ENCODE measurements around the gene FOXO1. TPM values are rescaled to one million over a fixed set of nuclear protein-coding genes. Genes with fewer than 3 reads are reported as not detected.

The FOXO1 gene
- total RNA-seq, 1 experiment from 2014 or later = 37.7 TPM

- no peak for TF ChIP-seq CTCF (IDR thresholded peaks at IDR 0.05; ENCODE audit: unreplicated experiment)
- Mint-ChIP-seq H3K27ac (ENCODE audit: low read depth, unreplicated experiment) (no peak overlapping the region), H3K27me3 (ENCODE audit: insufficient read depth, unreplicated experiment) (no peaks in the 10 kb centered on the region), H3K36me3 (ENCODE audit: insufficient read depth, unreplicated experiment) (peaks cover 6% of the 10 kb centered on the region), H3K9me3 (ENCODE audit: unreplicated experiment) (no peaks in the 10 kb centered on the region), H3K4me3 (ENCODE audit: unreplicated experiment) (no peak overlapping the region), H3K4me1 (ENCODE audit: insufficient read depth, unreplicated experiment) (no peaks in the 10 kb centered on the region)
- DNase-seq (ENCODE audit: unreplicated experiment) = no peak
- BruUV-seq (replicated peaks) = no TSS peak
- intact Hi-C loops (cut with micrococcal nuclease) = no loop called here
- CTCF ChIA-PET = interaction anchor here (0.6 to 1.0 kb wide), 4 partner anchors 12 to 1082 kb away, joined by 3 to 5 read pairs (median 4); no protein-coding TSS in a partner anchor
- POLR2A ChIA-PET = interaction anchor here (0.6 to 0.7 kb wide), 2 partner anchors 1027 to 1552 kb away, joined by 4 to 5 read pairs; no protein-coding TSS in a partner anchor
Observed at GRCh38 chr13:40694426-40694825, 28.0 kb upstream of the FOXO1 start.

GRCh38 chr13:40692946-40693345, 26.5 kb upstream of the FOXO1 start:
- CTCF ChIA-PET = interaction anchor here (0.7 to 1.0 kb wide), 2 partner anchors 11 to 30 kb away, joined by 3 read pairs; no protein-coding TSS in a partner anchor
- Mint-ChIP-seq H3K9me3 (ENCODE audit: unreplicated experiment) (no peaks in the 10 kb centered on the region), H3K27me3 (ENCODE audit: insufficient read depth, unreplicated experiment) (no peaks in the 10 kb centered on the region), H3K4me3 (ENCODE audit: unreplicated experiment) (no peak overlapping the region), H3K4me1 (ENCODE audit: insufficient read depth, unreplicated experiment) (no peaks in the 10 kb centered on the region), H3K36me3 (ENCODE audit: insufficient read depth, unreplicated experiment) (peaks cover 6% of the 10 kb centered on the region), H3K27ac (ENCODE audit: low read depth, unreplicated experiment) (no peak overlapping the region)
- no TSS peak for BruUV-seq (replicated peaks)
- DNase-seq (ENCODE audit: unreplicated experiment) = peak; percentile 21
- TF ChIP-seq CTCF (IDR thresholded peaks at IDR 0.05; ENCODE audit: unreplicated experiment) = no peak
- POLR2A ChIA-PET = interaction anchor here (0.6 to 0.8 kb wide), 2 partner anchors 751 to 836 kb away, joined by 3 read pairs; no protein-coding TSS in a partner anchor
- intact Hi-C loops (cut with micrococcal nuclease) = no loop called here

- no peaks in the 10 kb centered on the region for H3K27me3 Mint-ChIP-seq (ENCODE audit: insufficient read depth, unreplicated experiment)
- no peak for TF ChIP-seq CTCF (IDR thresholded peaks at IDR 0.05; ENCODE audit: unreplicated experiment)
- no TSS peak for BruUV-seq (replicated peaks)
Observed at GRCh38 chr13:40688781-40689180, 22.3 kb upstream of the FOXO1 start.

GRCh38 chr13:40682449-40683240, 16.2 kb upstream of the FOXO1 start:
- peak; percentile 25 for DNase-seq (ENCODE audit: unreplicated experiment)
- ChIA-PET POLR2A (interaction anchor here (0.6 to 1.4 kb wide), 7 partner anchors 10 to 1645 kb away, joined by 3 to 10 read pairs (median 3); no protein-coding TSS in a partner anchor), CTCF (interaction anchor here (0.6 to 5.0 kb wide), 38 partner anchors 10 to 997 kb away, joined by 3 to 84 read pairs (median 4); no protein-coding TSS in a partner anchor)
- no TSS peak for BruUV-seq (replicated peaks)
- H3K4me3 Mint-ChIP-seq (ENCODE audit: unreplicated experiment) = no peak overlapping the region
- peak; percentile 49 for TF ChIP-seq CTCF (IDR thresholded peaks at IDR 0.05; ENCODE audit: unreplicated experiment)
- H3K4me1 Mint-ChIP-seq (ENCODE audit: insufficient read depth, unreplicated experiment) = peaks cover 14% of the 10 kb centered on the region
- intact Hi-C loops (cut with micrococcal nuclease) = loop anchor here (2.0 to 5.0 kb wide), 5 partner anchors 615 to 998 kb away; no protein-coding TSS in a partner anchor
- no peaks in the 10 kb centered on the region for H3K27me3 Mint-ChIP-seq (ENCODE audit: insufficient read depth, unreplicated experiment)
- H3K9me3 Mint-ChIP-seq (ENCODE audit: unreplicated experiment) = no peaks in the 10 kb centered on the region
- H3K36me3 Mint-ChIP-seq (ENCODE audit: insufficient read depth, unreplicated experiment) = no peaks in the 10 kb centered on the region
- H3K27ac Mint-ChIP-seq (ENCODE audit: low read depth, unreplicated experiment) = peak overlapping the region; percentile 13

More at GRCh38 chr13:40688781-40689180, 22.3 kb upstream of the FOXO1 start:
- Mint-ChIP-seq H3K9me3 (ENCODE audit: unreplicated experiment) (no peaks in the 10 kb centered on the region), H3K4me3 (ENCODE audit: unreplicated experiment) (no peak overlapping the region), H3K4me1 (ENCODE audit: insufficient read depth, unreplicated experiment) (no peaks in the 10 kb centered on the region), H3K36me3 (ENCODE audit: insufficient read depth, unreplicated experiment) (peaks cover 6% of the 10 kb centered on the region), H3K27ac (ENCODE audit: low read depth, unreplicated experiment) (no peak overlapping the region)
- ChIA-PET CTCF (interaction anchor here (0.7 kb wide), 1 partner anchor 922 kb away, joined by 3 read pairs; no protein-coding TSS in a partner anchor), POLR2A (no interaction called here)
- intact Hi-C loops (cut with micrococcal nuclease) = no loop called here
- no peak for DNase-seq (ENCODE audit: unreplicated experiment)
